ENCODE measurements around the gene AP1M2. TPM values are rescaled to one million over a fixed set of nuclear protein-coding genes. Genes with fewer than 3 reads are reported as not detected.

Gene AP1M2
- total RNA-seq, 1 experiment from 2014 or later, result 146 TPM

GRCh38 chr19:10568826-10569651, 18.1 kb downstream of the AP1M2 start, which contains the start of gene CDKN2D:
TSS of gene CDKN2D (minus strand) at chr19:10568979. CDS start at chr19:10568653, 326 bp downstream.
- Histone ChIP-seq H3K79me2 (ENCODE audit: insufficient read depth, low read length) (no peaks in the 10 kb centered on the region), H3K14ac (ENCODE audit: insufficient read depth, low read length) (peak within 1 kb of the TSS; percentile 72; the same call in 1 of the 2 replicates), H2BK5ac (ENCODE audit: insufficient read length, low read length) (peak within 1 kb of the TSS; percentile 11), H3K9ac (ENCODE audit: extremely low read depth, insufficient read length, low read length) (peak within 1 kb of the TSS; percentile 73), H4K91ac (ENCODE audit: insufficient read length, low read depth, low read length) (no peak within 1 kb of the TSS), H2AFZ (ENCODE audit: low read length) (no peak within 1 kb of the TSS), H3K9me3 (ENCODE audit: control insufficient read depth, low read depth, low read length) (no peaks in the 10 kb centered on the region), H3K27ac (ENCODE audit: insufficient read length, low read depth, low read length) (peak within 1 kb of the TSS; percentile 88), H2BK12ac (ENCODE audit: insufficient read length, low read depth, low read length) (peak within 1 kb of the TSS; percentile 3), H3K56ac (ENCODE audit: insufficient read length, low read depth, low read length) (no peak within 1 kb of the TSS), H4K8ac (replicated peaks; ENCODE audit: insufficient read length, low read depth, low read length) (no peak within 1 kb of the TSS), H3K18ac (ENCODE audit: insufficient read length, low read depth, low read length) (peak within 1 kb of the TSS; percentile 90), H3K4me1 (ENCODE audit: insufficient read depth, low read length) (no peaks in the 10 kb centered on the region), H2AK5ac (ENCODE audit: insufficient read length, low read length) (no peak within 1 kb of the TSS), H3K4me2 (ENCODE audit: insufficient read depth, insufficient read length, low read length) (peak within 1 kb of the TSS; percentile 96), H3K27me3 (ENCODE audit: insufficient read depth, low read length) (no peaks in the 10 kb centered on the region), H2BK20ac (ENCODE audit: low read depth, low read length, poor library complexity, severe bottlenecking) (no peak within 1 kb of the TSS), H3K79me1 (ENCODE audit: insufficient read depth, low read depth, low read length, poor library complexity, severe bottlenecking) (no peaks in the 10 kb centered on the region), H3K23me2 (ENCODE audit: insufficient read length, low read depth, low read length, poor library complexity, severe bottlenecking) (peaks cover 10% of the 10 kb centered on the region), H3T11ph (ENCODE audit: low read length) (no peak within 1 kb of the TSS), H4K20me1 (ENCODE audit: control insufficient read depth, insufficient read depth, insufficient read length) (no peaks in the 10 kb centered on the region), H3K23ac (ENCODE audit: insufficient read length, low read depth, low read length) (no peak within 1 kb of the TSS), H4K5ac (ENCODE audit: insufficient read length, low read depth, low read length) (peak within 1 kb of the TSS; percentile 85), H3K4ac (ENCODE audit: low read depth, low read length) (no peak within 1 kb of the TSS; the same call in 1 of the 2 replicates), H2BK15ac (ENCODE audit: low read depth, low read length) (no peak within 1 kb of the TSS), H2BK120ac (ENCODE audit: low read depth, low read length, poor library complexity, severe bottlenecking) (peak within 1 kb of the TSS; percentile 82)
- peak within 1 kb of the TSS; percentile 97 to 99 (median 99) for H3K27ac Mint-ChIP-seq
- H3K4me3 Mint-ChIP-seq, result peak within 1 kb of the TSS; percentile 81 to 90
- peak; percentile 100 for DNase-seq
- TF ChIP-seq CTCF (conservative IDR thresholded peaks at IDR 0.05), result peak; percentile 31; the same call in 1 of the 3 replicates
- H3K27me3 Mint-ChIP-seq (ENCODE audit: low read depth), result peaks cover 16% of the 10 kb centered on the region
- no peaks in the 10 kb centered on the region for H3K9me3 Mint-ChIP-seq
- peaks cover 4 to 19% (median 7%) of the 10 kb centered on the region in 3 experiments for H3K36me3 Mint-ChIP-seq (ENCODE audit: insufficient read depth in 1 of 3, low read depth in 3 of 3)
- peaks cover 33 to 39% of the 10 kb centered on the region in 2 experiments for H3K4me1 Mint-ChIP-seq
- WGBS (ENCODE audit: extremely low coverage, insufficient read length, low lambda C conversion rate), result no CpG with 5 or more reads among the region's 71 CpGs

Measured in H9 (cell line).